ENCODE measurements around the gene RGL3.

DNA sequence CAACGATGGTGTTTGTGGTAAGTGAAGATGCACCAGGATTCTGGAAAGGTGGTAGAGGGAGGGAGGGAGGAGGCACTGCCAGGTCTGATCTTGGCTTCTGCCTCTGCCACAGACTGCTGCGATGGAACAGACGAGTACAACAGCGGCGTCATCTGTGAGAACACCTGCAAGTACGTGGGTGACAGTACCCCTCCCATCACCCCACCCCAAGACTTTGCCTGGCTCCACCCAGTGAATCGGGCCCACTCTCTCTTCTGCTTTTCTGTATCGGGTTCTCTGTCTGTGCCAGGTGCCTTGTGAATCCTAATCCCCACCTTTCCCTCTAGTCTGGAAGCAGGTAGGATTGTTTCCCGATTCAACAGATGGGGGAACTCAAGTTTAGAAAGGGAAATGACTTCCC is 18.8 kb upstream of the RGL3 start:
- TF ChIP-seq, protein P1, sequence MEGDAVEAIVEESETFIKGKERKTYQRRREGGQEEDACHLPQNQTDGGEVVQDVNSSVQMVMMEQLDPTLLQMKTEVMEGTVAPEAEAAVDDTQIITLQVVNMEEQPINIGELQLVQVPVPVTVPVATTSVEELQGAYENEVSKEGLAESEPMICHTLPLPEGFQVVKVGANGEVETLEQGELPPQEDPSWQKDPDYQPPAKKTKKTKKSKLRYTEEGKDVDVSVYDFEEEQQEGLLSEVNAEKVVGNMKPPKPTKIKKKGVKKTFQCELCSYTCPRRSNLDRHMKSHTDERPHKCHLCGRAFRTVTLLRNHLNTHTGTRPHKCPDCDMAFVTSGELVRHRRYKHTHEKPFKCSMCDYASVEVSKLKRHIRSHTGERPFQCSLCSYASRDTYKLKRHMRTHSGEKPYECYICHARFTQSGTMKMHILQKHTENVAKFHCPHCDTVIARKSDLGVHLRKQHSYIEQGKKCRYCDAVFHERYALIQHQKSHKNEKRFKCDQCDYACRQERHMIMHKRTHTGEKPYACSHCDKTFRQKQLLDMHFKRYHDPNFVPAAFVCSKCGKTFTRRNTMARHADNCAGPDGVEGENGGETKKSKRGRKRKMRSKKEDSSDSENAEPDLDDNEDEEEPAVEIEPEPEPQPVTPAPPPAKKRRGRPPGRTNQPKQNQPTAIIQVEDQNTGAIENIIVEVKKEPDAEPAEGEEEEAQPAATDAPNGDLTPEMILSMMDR (IDR thresholded peaks at IDR 0.05) = no peak
- TF ChIP-seq POLR2A (IDR thresholded peaks at IDR 0.05) = no peak

All from right lobe of liver (tissue), 4 donors.